CD4-positive, alpha-beta T cell (primary cell): ENCODE data around the gene HDAC9. TPM values are rescaled to one million over a fixed set of nuclear protein-coding genes. Genes with fewer than 3 reads are reported as not detected.

ENCODE experiments used
- ATAC-seq: fragments of 200-7000 bp; cut with Tn5 transposase; one replicate; pipeline ENCODE4 v1.10.0; 2022; ENCODE audit warnings: mild to moderate bottlenecking; ENCODE audit not compliant: poor library complexity
- CTCF ChIA-PET: fragments of 350-600 bp; sonication (Branson Sonifier 250); formaldehyde crosslinking; loops from one replicate; lab custom pipeline; 2021; ENCODE audit warnings: antibody characterized with exemption, inconsistent platforms; lab: Charles Lee
- POLR2A ChIA-PET: fragments of 350-600 bp; sonication (Branson Sonifier 250); formaldehyde crosslinking; loops from one replicate; lab custom pipeline; 2021; ENCODE audit warnings: antibody characterized with exemption, inconsistent platforms; lab: Charles Lee
- DNase-seq, 14 experiments: peaks; one replicate each; pipeline ENCODE4 v3.0.0-alpha.2; 2013 to 2020; ENCODE audit warnings: mixed read lengths in 2 of 14
- H3K27ac ChIP-seq, 2 donors: one replicate each; pipeline versions ENCODE4 v1.5.1 to v1.7.0; 2013; ENCODE audit warnings: low read length in 2 of 2, low read depth in 1 of 2, mild to moderate bottlenecking in 1 of 2
- H3K27me3 ChIP-seq, 2 experiments: 1 replicate in 1 of 2; 2 replicates in 1 of 2; pipeline versions ENCODE4 v1.6.1 to v1.7.0; 2013; ENCODE audit warnings: low read length in 2 of 2, control low read depth in 1 of 2, mild to moderate bottlenecking in 1 of 2, moderate library complexity in 1 of 2; ENCODE audit not compliant: insufficient read depth in 2 of 2, control insufficient read depth in 1 of 2
- H3K36me3 ChIP-seq: one replicate; pipeline ENCODE4 v1.6.1; 2013; ENCODE audit warnings: low read length, control low read depth; ENCODE audit not compliant: insufficient read depth
- H3K4me1 ChIP-seq: one replicate; pipeline ENCODE4 v1.6.1; 2013; ENCODE audit warnings: low read length, control low read depth; ENCODE audit not compliant: insufficient read depth
- H3K4me3 ChIP-seq: one replicate; pipeline ENCODE4 v1.5.1; 2013; ENCODE audit warnings: mild to moderate bottlenecking, low read length, moderate library complexity
- H3K9me3 ChIP-seq, 2 experiments: 1 replicate in 1 of 2; 2 replicates in 1 of 2; pipeline versions ENCODE4 v1.6.1 to v1.7.0; 2013; ENCODE audit warnings: low read length in 2 of 2, mild to moderate bottlenecking in 2 of 2, control low read depth in 1 of 2, moderate library complexity in 1 of 2; ENCODE audit not compliant: control insufficient read depth in 1 of 2, insufficient read depth in 1 of 2
- H3K27ac Mint-ChIP-seq: one replicate; pipeline ENCODE4 v1.8.0; 2020; ENCODE audit warnings: mixed read lengths
- H3K27me3 Mint-ChIP-seq: one replicate; pipeline ENCODE4 v1.8.0; 2021; ENCODE audit warnings: mixed read lengths
- H3K36me3 Mint-ChIP-seq: one replicate; pipeline ENCODE4 v1.8.0; 2021; ENCODE audit warnings: low read depth, mixed read lengths
- H3K4me1 Mint-ChIP-seq: one replicate; pipeline ENCODE4 v1.8.0; 2021; ENCODE audit warnings: low read depth, mixed read lengths
- H3K4me3 Mint-ChIP-seq: one replicate; pipeline ENCODE4 v1.8.0; 2020; ENCODE audit warnings: mild to moderate bottlenecking, mixed read lengths
- H3K9me3 Mint-ChIP-seq: one replicate; pipeline ENCODE4 v1.8.0; 2020; ENCODE audit warnings: mixed read lengths
- CTCF ChIP-seq: fragments of 200-600 bp; IDR thresholded peaks from one replicate; pipeline ENCODE4 v1.8.0; 2022; ENCODE audit warnings: antibody characterized with exemption, mild to moderate bottlenecking
- intact Hi-C, 2 experiments: fragments of 100-400 bp; cut with DNase I in 1 of 2; cut with micrococcal nuclease in 1 of 2; formaldehyde crosslinking; loops; one replicate each; pipeline versions ENCODE4 v1.15.1 to v1.9.0; 2023 to 2025; cut with DNase I, micrococcal nuclease
- total RNA-seq, 174 experiments: library from RNA in 2 of 174; stranded (reverse) in 2 of 174; gene quantifications; one replicate each; pipeline ENCODE4 v1.2.3 and lab custom pipeline; 2021 to 2026

The HDAC9 gene
- total RNA-seq, 2 experiments from 2014 or later = 0.73 to 1.2 TPM

DNA sequence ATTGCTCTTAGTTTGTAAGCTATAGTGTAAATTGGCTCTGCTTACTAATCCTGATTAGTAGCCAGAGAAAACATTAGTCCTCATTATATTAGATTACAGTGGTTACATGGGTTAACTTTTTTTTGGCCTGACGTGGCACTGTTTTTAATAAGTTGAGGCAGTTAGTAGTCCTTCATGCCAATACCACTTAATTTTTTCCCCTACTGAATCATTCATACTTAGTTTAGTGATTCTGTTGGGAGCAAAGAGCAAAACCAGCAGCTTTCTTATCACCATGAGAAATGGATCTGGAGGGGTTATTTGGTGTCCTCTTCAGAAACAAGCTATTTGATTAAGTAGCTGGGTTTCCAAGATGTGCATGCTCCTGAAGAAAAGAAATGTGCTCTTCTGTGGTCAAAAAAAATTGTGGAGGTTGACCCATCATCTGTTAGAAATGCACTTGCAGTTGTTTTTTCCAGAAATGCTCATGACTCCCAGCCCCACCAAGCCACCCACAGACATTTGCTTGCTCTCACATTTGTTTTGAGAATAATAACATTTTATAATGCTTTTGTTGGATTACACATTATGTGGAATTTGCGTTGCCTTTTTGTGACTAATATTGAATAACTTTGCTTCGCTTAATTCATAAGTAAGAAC is 258.5 kb downstream of the HDAC9 start:
- no peaks in the 10 kb centered on the region for H3K27me3 Mint-ChIP-seq
- CTCF ChIA-PET = no interaction called here

GRCh38 chr7:18754766-18755165 is 259.2 kb downstream of the HDAC9 start:
- no peak for ATAC-seq
- Mint-ChIP-seq H3K27me3 (no peaks in the 10 kb centered on the region), H3K27ac (no peak overlapping the region), H3K4me3 (no peak overlapping the region), H3K4me1 (no peaks in the 10 kb centered on the region), H3K9me3 (no peaks in the 10 kb centered on the region), H3K36me3 (no peaks in the 10 kb centered on the region)
- no peak for DNase-seq
- Histone ChIP-seq H3K27ac (no peak overlapping the region), H3K4me1 (no peaks in the 10 kb centered on the region), H3K36me3 (no peaks in the 10 kb centered on the region), H3K27me3 (no peaks in the 10 kb centered on the region), H3K9me3 (no peaks in the 10 kb centered on the region), H3K4me3 (no peak overlapping the region)
- ChIA-PET CTCF (no interaction called here), POLR2A (no interaction called here)
- intact Hi-C loops = no loop called here
- TF ChIP-seq CTCF = no peak

More for the DNA sequence above, 258.5 kb downstream of the HDAC9 start:
- H3K4me3 Mint-ChIP-seq = no peak overlapping the region
- Histone ChIP-seq H3K4me1 (no peaks in the 10 kb centered on the region), H3K36me3 (no peaks in the 10 kb centered on the region), H3K27ac (no peak overlapping the region), H3K27me3 (no peaks in the 10 kb centered on the region), H3K9me3 (no peaks in the 10 kb centered on the region), H3K4me3 (no peak overlapping the region)
- POLR2A ChIA-PET = no interaction called here
- intact Hi-C loops = no loop called here
- no peaks in the 10 kb centered on the region for H3K4me1 Mint-ChIP-seq
- no peak overlapping the region for H3K27ac Mint-ChIP-seq
- no peak for TF ChIP-seq CTCF
- DNase-seq (no peak), ATAC-seq (no peak)
- H3K9me3 Mint-ChIP-seq = no peaks in the 10 kb centered on the region
- no peaks in the 10 kb centered on the region for H3K36me3 Mint-ChIP-seq

DNA sequence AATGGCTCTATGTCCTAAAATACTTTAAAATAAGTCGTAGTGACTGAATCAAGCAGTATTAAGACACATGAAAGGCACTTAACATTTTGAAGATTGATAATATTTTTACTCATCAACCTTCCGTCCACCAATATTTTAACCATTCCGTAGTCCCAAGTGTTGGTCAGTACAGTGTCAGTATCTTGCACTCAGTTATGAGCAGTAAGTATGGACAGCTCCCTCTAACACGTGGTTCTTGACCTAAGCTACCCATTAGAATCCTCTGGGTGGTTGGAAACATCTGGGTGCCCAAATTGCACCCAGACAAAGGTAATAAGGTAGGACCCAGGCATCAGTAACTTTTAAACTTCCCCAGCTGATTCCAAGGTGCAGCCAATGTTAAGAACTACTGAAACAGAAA is 260.2 kb downstream of the HDAC9 start:
- H3K4me3 ChIP-seq = no peak overlapping the region
- ChIA-PET POLR2A (no interaction called here), CTCF (no interaction called here)
- H3K4me3 Mint-ChIP-seq = no peak overlapping the region
- no peaks in the 10 kb centered on the region for H3K4me1 ChIP-seq
- no peak overlapping the region for H3K27ac Mint-ChIP-seq
- no peak overlapping the region for H3K27ac ChIP-seq
- no peaks in the 10 kb centered on the region for H3K27me3 Mint-ChIP-seq
- no peaks in the 10 kb centered on the region for H3K36me3 Mint-ChIP-seq
- TF ChIP-seq CTCF = no peak
- no peaks in the 10 kb centered on the region for H3K27me3 ChIP-seq
- H3K9me3 Mint-ChIP-seq = no peaks in the 10 kb centered on the region
- H3K4me1 Mint-ChIP-seq = no peaks in the 10 kb centered on the region
- H3K9me3 ChIP-seq = no peaks in the 10 kb centered on the region
- intact Hi-C loops = no loop called here
- no peak for DNase-seq
- no peak for ATAC-seq
- H3K36me3 ChIP-seq = no peaks in the 10 kb centered on the region
